ENCODE results near the gene DUSP14. TPM values are rescaled to one million over a fixed set of nuclear protein-coding genes. Genes with fewer than 3 reads are reported as not detected.
"Not testable (repeated sequence)": the region's sequence is repeated elsewhere in the genome, so short reads cannot be mapped to it uniquely, and the experiment has no call there.

Gene DUSP14
- total RNA-seq (ENCODE audit: low replicate concordance): 17.3 and 21.6 TPM in 2 replicates

- Histone ChIP-seq H2AFZ (replicated peaks) (peak within 1 kb of the TSS; percentile 99), H3K27ac (no peak within 1 kb of the TSS), H3K9me3 (ENCODE audit: low read depth) (no peaks in the 10 kb centered on the region), H3K36me3 (no peaks in the 10 kb centered on the region), H3K79me2 (ENCODE audit: low read depth) (peaks cover 40% of the 10 kb centered on the region), H3K4me2 (peak within 1 kb of the TSS; percentile 99), H4K20me1 (ENCODE audit: low read depth) (peaks cover 13% of the 10 kb centered on the region), H3K9ac (no peak within 1 kb of the TSS), H3K4me1 (peaks cover 30% of the 10 kb centered on the region), H3K27me3 (peaks cover 24% of the 10 kb centered on the region), H3K4me3 (peak within 1 kb of the TSS; percentile 95), H3F3A (ENCODE audit: low read depth) (peaks cover 43% of the 10 kb centered on the region)
- Mint-ChIP-seq H3K4me1 (peaks cover 38% of the 10 kb centered on the region), H3K36me3 (no peaks in the 10 kb centered on the region), H3K4me3 (peak within 1 kb of the TSS; percentile 98), H3K27me3 (ENCODE audit: insufficient read depth, low read depth) (peaks cover 5% of the 10 kb centered on the region), H3K9me3 (no peaks in the 10 kb centered on the region), H3K27ac (peak within 1 kb of the TSS; percentile 37)
- peak; percentile 94 for DNase-seq (ENCODE audit: low spot score)
- TF ChIP-seq EZH2 (IDR thresholded peaks at IDR 0.05) (no peak), CTCF (IDR thresholded peaks at IDR 0.05) (peak; percentile 14), EZH2phosphoT487 (IDR thresholded peaks at IDR 0.05) (no peak)
These were observed at the start of gene DUSP14 for GRCh38 chr17:37489197-37490001. TSS of gene DUSP14 (plus strand) at chr17:37489891. CDS start at chr17:37512273, 22,382 bp downstream.

GRCh38 chr17:37440424-37440823 lies 49.3 kb upstream of the DUSP14 start:
- Histone ChIP-seq H3K79me2 (ENCODE audit: low read depth) (no peaks in the 10 kb centered on the region), H3K9ac (no peak overlapping the region), H3K4me2 (no peak overlapping the region), H3K36me3 (no peaks in the 10 kb centered on the region), H2AFZ (replicated peaks) (no peak overlapping the region), H3F3A (ENCODE audit: low read depth) (peaks cover 19% of the 10 kb centered on the region), H3K4me3 (no peak overlapping the region), H4K20me1 (ENCODE audit: low read depth) (no peaks in the 10 kb centered on the region), H3K27ac (no peak overlapping the region), H3K27me3 (no peaks in the 10 kb centered on the region), H3K4me1 (peaks cover 4% of the 10 kb centered on the region), H3K9me3 (ENCODE audit: low read depth) (no peaks in the 10 kb centered on the region)
- H3K27ac Mint-ChIP-seq: no peak overlapping the region
- peaks cover 17% of the 10 kb centered on the region for H3K36me3 Mint-ChIP-seq
- no peaks in the 10 kb centered on the region for H3K4me1 Mint-ChIP-seq
- TF ChIP-seq EZH2 (IDR thresholded peaks at IDR 0.05) (no peak), EZH2phosphoT487 (IDR thresholded peaks at IDR 0.05) (no peak), CTCF (IDR thresholded peaks at IDR 0.05) (no peak)
- no peaks in the 10 kb centered on the region for H3K9me3 Mint-ChIP-seq
- no peaks in the 10 kb centered on the region for H3K27me3 Mint-ChIP-seq (ENCODE audit: insufficient read depth, low read depth)
- H3K4me3 Mint-ChIP-seq: no peak overlapping the region
- DNase-seq (ENCODE audit: low spot score): no peak

GRCh38 chr17:37441369-37442014 lies 48.2 kb upstream of the DUSP14 start:
- not testable (repeated sequence) for H3K4me3 ChIP-seq; H4K20me1 ChIP-seq (ENCODE audit: low read depth); H3K27ac Mint-ChIP-seq; H3K79me2 ChIP-seq (ENCODE audit: low read depth); H3K9me3 ChIP-seq (ENCODE audit: low read depth); H3K36me3 ChIP-seq; H3K9ac ChIP-seq; H3K27me3 Mint-ChIP-seq (ENCODE audit: insufficient read depth, low read depth); H3K9me3 Mint-ChIP-seq; H2AFZ ChIP-seq (replicated peaks); DNase-seq (ENCODE audit: low spot score); H3K4me2 ChIP-seq; H3K4me1 Mint-ChIP-seq; H3K27ac ChIP-seq; H3K4me3 Mint-ChIP-seq; H3K27me3 ChIP-seq
- Histone ChIP-seq H3F3A (ENCODE audit: low read depth) (peaks cover 30% of the 10 kb centered on the region), H3K4me1 (peaks cover 15% of the 10 kb centered on the region)
- peaks cover 18% of the 10 kb centered on the region for H3K36me3 Mint-ChIP-seq

GRCh38 chr17:37446027-37446426 lies 43.7 kb upstream of the DUSP14 start:
- peak overlapping the region; percentile 57 for H3K27ac ChIP-seq
- H3K9me3 ChIP-seq (ENCODE audit: low read depth): no peaks in the 10 kb centered on the region
- no peak overlapping the region for H3K9ac ChIP-seq
- no peak overlapping the region for H3K4me3 ChIP-seq
- H3K4me1 Mint-ChIP-seq: peaks cover 32% of the 10 kb centered on the region
- no peak for TF ChIP-seq EZH2phosphoT487 (IDR thresholded peaks at IDR 0.05)
- H3K4me1 ChIP-seq: peaks cover 31% of the 10 kb centered on the region
- peaks cover 9% of the 10 kb centered on the region for H3K36me3 Mint-ChIP-seq
- no peaks in the 10 kb centered on the region for H3K79me2 ChIP-seq (ENCODE audit: low read depth)
- no peaks in the 10 kb centered on the region for H3K27me3 ChIP-seq
- H3F3A ChIP-seq (ENCODE audit: low read depth): peaks cover 42% of the 10 kb centered on the region
- no peaks in the 10 kb centered on the region for H3K27me3 Mint-ChIP-seq (ENCODE audit: insufficient read depth, low read depth)
- H3K9me3 Mint-ChIP-seq: no peaks in the 10 kb centered on the region
- DNase-seq (ENCODE audit: low spot score): peak; percentile 86
- H3K27ac Mint-ChIP-seq: peak overlapping the region; percentile 80
- peak overlapping the region; percentile 24 for H3K4me2 ChIP-seq
- no peak overlapping the region for H3K4me3 Mint-ChIP-seq
- H3K36me3 ChIP-seq: no peaks in the 10 kb centered on the region
- peaks cover 10% of the 10 kb centered on the region for H4K20me1 ChIP-seq (ENCODE audit: low read depth)
- no peak overlapping the region for H2AFZ ChIP-seq (replicated peaks)
